Retina (tissue), 1 donor: ENCODE data around the gene XRCC4.
"Not testable (repeated sequence)": the region's sequence is repeated elsewhere in the genome, so short reads cannot be mapped to it uniquely, and the experiment has no call there.

Experiments
- DNase-seq: peaks from one replicate; pipeline ENCODE4 v3.0.0-alpha.2; 2016

The XRCC4 gene

GRCh38 chr5:83283761-83284160, 206.4 kb downstream of the XRCC4 start:
- no peak for DNase-seq

- DNase-seq: no peak
Measured at GRCh38 chr5:83285661-83286398, 208.5 kb downstream of the XRCC4 start.

GRCh38 chr5:83294246-83294645, 216.9 kb downstream of the XRCC4 start:
- no peak for DNase-seq

GRCh38 chr5:83299353-83299752, 222.0 kb downstream of the XRCC4 start:
- no peak for DNase-seq

- DNase-seq: no peak
Measured at GRCh38 chr5:83306572-83307241, 229.4 kb downstream of the XRCC4 start.

GRCh38 chr5:83312663-83313062, 235.3 kb downstream of the XRCC4 start:
- DNase-seq: no peak

- no peak for DNase-seq
Measured at GRCh38 chr5:83313436-83313835, 236.1 kb downstream of the XRCC4 start.

GRCh38 chr5:83321483-83322055, 244.2 kb downstream of the XRCC4 start:
- no peak for DNase-seq

GRCh38 chr5:83322273-83322924, 245.1 kb downstream of the XRCC4 start:
- DNase-seq: no peak

GRCh38 chr5:83323557-83324180, 246.3 kb downstream of the XRCC4 start:
- no peak for DNase-seq

- DNase-seq: no peak
Measured at GRCh38 chr5:83331842-83332241, 254.5 kb downstream of the XRCC4 start.

GRCh38 chr5:83337453-83338035, 260.2 kb downstream of the XRCC4 start:
- no peak for DNase-seq

GRCh38 chr5:83340511-83340918, 263.2 kb downstream of the XRCC4 start:
- no peak for DNase-seq

GRCh38 chr5:83341815-83342334, 264.5 kb downstream of the XRCC4 start:
- no peak for DNase-seq

GRCh38 chr5:83342465-83342864, 265.1 kb downstream of the XRCC4 start:
- no peak for DNase-seq

GRCh38 chr5:83343299-83343698, 266.0 kb downstream of the XRCC4 start:
- DNase-seq: no peak

- no peak for DNase-seq
Measured at GRCh38 chr5:83345423-83345822, 268.1 kb downstream of the XRCC4 start.

GRCh38 chr5:83348281-83348780, 271.0 kb downstream of the XRCC4 start:
- no peak for DNase-seq

- no peak for DNase-seq
Measured at GRCh38 chr5:83353231-83353630, 275.9 kb downstream of the XRCC4 start.

GRCh38 chr5:83353774-83354173, 276.4 kb downstream of the XRCC4 start:
- no peak for DNase-seq

GRCh38 chr5:83354958-83355357, 277.6 kb downstream of the XRCC4 start:
- DNase-seq: no peak

- DNase-seq: not testable (repeated sequence)
Measured at GRCh38 chr5:83355482-83356014, 278.2 kb downstream of the XRCC4 start.
